Stimulated activated effector memory CD8-positive, alpha-beta T cell treated with anti-CD3 and anti-CD28 coated beads, Interleukin-12 subunit alpha, Interleukin-12 subunit beta, amount 100 ng/mL, for 72 hours (primary cell): ENCODE data around the gene ENTPD5.
"Not testable (repeated sequence)": the region's sequence is repeated elsewhere in the genome, so short reads cannot be mapped to it uniquely, and the experiment has no call there.

Experiments used
- ATAC-seq: fragments of 150-1000 bp; cut with Tn5 transposase; 2 replicates; pipeline ENCODE4 v1.10.0; 2021
- DNase-seq, 2 donors: peaks; one replicate each; pipeline ENCODE4 v3.0.0; 2021 to 2022; ENCODE audit warnings: low spot score in 2 of 2
- H3K27ac Mint-ChIP-seq: one replicate; pipeline ENCODE4 v1.8.0; 2022; ENCODE audit warnings: mild to moderate bottlenecking, mixed read lengths
- H3K36me3 Mint-ChIP-seq: one replicate; pipeline ENCODE4 v1.8.0; 2022; ENCODE audit warnings: mild to moderate bottlenecking, mixed read lengths
- H3K4me1 Mint-ChIP-seq: one replicate; pipeline ENCODE4 v1.8.0; 2022; ENCODE audit warnings: mixed read lengths
- H3K4me3 Mint-ChIP-seq: one replicate; pipeline ENCODE4 v1.8.0; 2022; ENCODE audit warnings: mild to moderate bottlenecking, mixed read lengths
- H3K9me3 Mint-ChIP-seq: one replicate; pipeline ENCODE4 v1.8.0; 2022; ENCODE audit warnings: mixed read lengths

Gene ENTPD5

DNA sequence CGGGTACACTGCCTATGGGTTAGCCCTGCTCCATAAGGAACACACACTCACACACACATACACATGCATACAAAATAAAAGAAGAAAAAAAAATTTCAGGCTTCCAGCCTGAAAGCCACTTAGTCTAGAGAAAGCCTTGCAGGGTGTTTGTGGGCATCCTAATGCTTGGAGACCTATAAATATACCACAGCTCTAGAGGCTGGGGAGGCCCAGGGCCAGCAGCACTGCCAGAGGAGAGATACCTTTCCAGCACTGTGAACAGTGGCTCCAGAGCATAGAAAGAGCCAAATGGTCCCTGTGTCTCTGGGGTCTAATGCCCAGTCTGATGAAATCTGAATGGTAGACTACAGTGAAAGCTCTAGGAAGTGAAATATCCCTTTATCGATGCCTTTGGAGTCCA is 82.1 kb downstream of the ENTPD5 start:
- H3K9me3 Mint-ChIP-seq, result no peaks in the 10 kb centered on the region
- no peak overlapping the region for H3K4me3 Mint-ChIP-seq
- H3K36me3 Mint-ChIP-seq, result peaks cover 63% of the 10 kb centered on the region
- ATAC-seq (no peak), DNase-seq (no peak)
- no peaks in the 10 kb centered on the region for H3K4me1 Mint-ChIP-seq
- peak overlapping the region; percentile 5 for H3K27ac Mint-ChIP-seq

DNA sequence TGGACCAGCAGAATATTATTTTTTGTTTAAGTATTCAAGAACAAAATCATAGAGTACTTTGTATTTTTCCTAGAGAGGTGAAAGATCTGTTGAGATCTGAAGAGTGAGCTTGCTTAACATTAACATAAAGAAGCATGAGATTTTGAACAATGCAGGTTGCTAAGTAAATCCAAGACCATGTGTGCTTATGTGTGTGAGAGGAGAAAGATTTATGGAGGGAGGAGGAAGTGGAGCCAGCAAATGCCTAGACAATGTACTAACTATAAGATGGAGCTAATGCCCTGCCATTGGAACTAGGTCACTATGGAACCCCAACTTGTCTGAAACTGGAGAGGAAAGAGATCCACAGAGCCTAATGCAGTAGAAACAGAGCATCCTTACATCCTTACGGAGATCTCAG is 82.5 kb downstream of the ENTPD5 start:
- H3K36me3 Mint-ChIP-seq, result peaks cover 68% of the 10 kb centered on the region
- no peaks in the 10 kb centered on the region for H3K9me3 Mint-ChIP-seq
- DNase-seq (no peak), ATAC-seq (no peak)
- H3K4me1 Mint-ChIP-seq, result no peaks in the 10 kb centered on the region
- peak overlapping the region; percentile 13 for H3K27ac Mint-ChIP-seq
- no peak overlapping the region for H3K4me3 Mint-ChIP-seq

DNA sequence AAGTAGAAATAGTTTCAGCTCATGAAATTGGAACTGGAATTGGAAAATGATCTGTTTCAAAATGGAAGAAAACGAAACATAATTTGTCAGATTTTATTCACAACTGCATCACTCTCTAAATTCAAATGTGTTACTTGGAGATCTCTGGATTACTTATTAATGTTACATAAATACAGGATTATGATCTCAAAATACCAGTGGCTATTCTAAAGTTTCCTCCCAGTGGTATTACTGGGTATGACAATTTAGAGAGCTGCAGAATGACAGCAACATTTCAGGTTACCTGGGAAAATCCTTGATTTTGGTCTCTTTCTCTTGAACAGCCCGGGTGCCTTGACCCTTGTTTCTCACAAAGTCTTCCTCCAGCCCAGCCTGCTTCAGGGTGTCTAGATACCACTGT is 83.4 kb downstream of the ENTPD5 start:
- Mint-ChIP-seq H3K9me3 (no peaks in the 10 kb centered on the region), H3K27ac (peak overlapping the region; percentile 13), H3K4me3 (no peak overlapping the region), H3K36me3 (peaks cover 73% of the 10 kb centered on the region), H3K4me1 (no peaks in the 10 kb centered on the region)
- no peak for ATAC-seq
- no peak for DNase-seq

DNA sequence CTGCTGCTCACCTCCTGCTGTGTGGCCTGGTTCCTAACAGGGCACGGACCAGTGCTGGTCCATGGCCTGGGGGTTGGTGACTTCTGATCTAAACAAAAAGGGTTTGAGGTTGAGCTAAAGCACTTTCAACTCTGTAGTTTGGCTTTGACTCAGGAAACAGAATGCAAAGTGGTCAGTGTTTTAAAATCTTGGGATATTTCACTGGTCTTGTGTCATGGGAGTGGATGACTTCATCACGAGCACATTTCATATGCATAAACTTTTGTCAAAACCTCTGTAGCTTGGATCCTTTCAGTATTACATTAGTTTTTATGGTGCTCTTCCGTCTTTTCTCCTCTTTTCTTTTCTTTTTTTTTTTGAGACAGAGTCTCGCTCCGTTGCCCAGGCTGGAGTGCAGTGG is 94.8 kb downstream of the ENTPD5 start:
- no peaks in the 10 kb centered on the region for H3K9me3 Mint-ChIP-seq
- no peak for DNase-seq
- no peak overlapping the region for H3K4me3 Mint-ChIP-seq
- peaks cover 100% of the 10 kb centered on the region for H3K36me3 Mint-ChIP-seq
- no peak for ATAC-seq
- no peak overlapping the region for H3K27ac Mint-ChIP-seq
- peaks cover 6% of the 10 kb centered on the region for H3K4me1 Mint-ChIP-seq

DNA sequence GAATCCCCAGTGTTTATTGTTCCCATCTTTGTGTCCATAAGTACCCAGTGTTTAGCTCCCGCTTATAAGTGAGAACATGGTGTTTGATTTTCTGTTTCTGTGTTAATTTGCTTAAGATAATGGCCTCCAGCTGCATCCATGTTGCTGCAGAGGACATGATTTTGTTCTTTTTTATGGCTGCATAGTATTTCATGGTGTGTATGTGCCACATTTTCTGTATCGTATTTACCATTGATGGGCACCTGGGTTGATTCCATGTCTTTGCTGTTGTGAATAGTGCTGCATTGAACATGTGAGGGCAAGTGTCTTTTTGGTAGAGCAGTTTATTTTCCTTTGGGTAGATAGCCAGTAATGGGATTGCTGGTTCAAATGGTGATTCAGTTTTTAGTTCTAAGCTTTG is 99.6 kb downstream of the ENTPD5 start:
- not testable (repeated sequence) for H3K27ac Mint-ChIP-seq, H3K4me1 Mint-ChIP-seq, ATAC-seq, DNase-seq, H3K9me3 Mint-ChIP-seq, H3K4me3 Mint-ChIP-seq
- H3K36me3 Mint-ChIP-seq, result peaks cover 99% of the 10 kb centered on the region

DNA sequence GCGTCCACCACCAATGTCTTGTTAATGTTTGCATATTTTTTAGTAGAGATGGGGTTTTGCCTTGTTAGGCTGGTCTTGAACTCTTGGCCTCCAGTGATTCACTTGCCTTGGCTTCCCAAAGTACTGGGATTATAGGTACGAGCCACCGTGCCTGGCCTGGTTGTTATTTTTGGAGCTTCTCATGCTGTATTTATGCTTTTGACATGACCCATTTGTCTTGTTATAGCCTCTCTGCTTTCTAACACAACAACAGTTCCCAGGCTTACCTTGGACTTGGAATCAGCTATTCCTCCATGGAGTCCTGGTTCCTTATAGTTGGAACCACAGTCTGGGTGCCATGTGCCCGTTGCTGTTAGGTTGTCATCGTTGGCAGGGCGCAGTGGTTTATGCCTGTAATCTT is 102.8 kb downstream of the ENTPD5 start:
- Mint-ChIP-seq H3K4me3 (no peak overlapping the region), H3K27ac (peak overlapping the region; percentile 48), H3K36me3 (peaks cover 99% of the 10 kb centered on the region), H3K9me3 (peaks cover 2% of the 10 kb centered on the region), H3K4me1 (peaks cover 1% of the 10 kb centered on the region)
- ATAC-seq (no peak), DNase-seq (no peak)

GRCh38 chr14:73913256-73913655 is 105.8 kb downstream of the ENTPD5 start:
- Mint-ChIP-seq H3K9me3 (peaks cover 2% of the 10 kb centered on the region), H3K36me3 (peaks cover 99% of the 10 kb centered on the region), H3K4me3 (no peak overlapping the region), H3K27ac (no peak overlapping the region), H3K4me1 (peaks cover 18% of the 10 kb centered on the region)
- ATAC-seq (no peak), DNase-seq (no peak)

DNA sequence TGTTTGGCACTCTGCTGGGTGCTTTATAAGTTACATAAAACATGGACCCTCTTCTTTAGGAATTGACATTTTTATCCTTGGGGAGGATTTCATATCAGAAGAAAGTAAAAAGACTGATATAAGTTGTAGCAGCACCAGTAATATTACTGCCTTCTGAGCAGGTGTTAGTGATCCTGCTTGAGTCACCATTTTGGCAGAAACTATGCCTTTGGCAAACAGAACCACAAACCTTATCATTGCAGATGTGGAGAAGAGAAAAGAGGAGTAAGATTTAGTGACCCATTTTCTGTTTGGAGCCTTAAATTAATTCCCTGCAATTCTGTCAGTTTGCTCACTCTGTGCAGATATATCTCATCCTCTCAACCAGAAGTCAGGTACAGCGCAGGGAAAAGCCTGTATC is 109.4 kb downstream of the ENTPD5 start:
- no peak for ATAC-seq
- no peak for DNase-seq
- peaks cover 2% of the 10 kb centered on the region for H3K9me3 Mint-ChIP-seq
- H3K4me1 Mint-ChIP-seq, result peaks cover 18% of the 10 kb centered on the region
- peak overlapping the region; percentile 83 for H3K27ac Mint-ChIP-seq
- peaks cover 100% of the 10 kb centered on the region for H3K36me3 Mint-ChIP-seq
- H3K4me3 Mint-ChIP-seq, result no peak overlapping the region
